ENCODE results near the gene FRY.

GRCh38 chr13:32175307-32175706 lies 143.7 kb downstream of the FRY start:
- TF ChIP-seq CTCF (conservative IDR thresholded peaks at IDR 0.05) (no peak), EZH2 (IDR thresholded peaks at IDR 0.05; ENCODE audit: low read depth) (no peak)

Measured in PC-9 (cell line).